Testis (tissue), 3 donors: ENCODE results near the gene RASSF8. TPM values are rescaled to one million over a fixed set of nuclear protein-coding genes. Genes with fewer than 3 reads are reported as not detected.

ENCODE experiments used
- DNase-seq: peaks from one replicate; pipeline ENCODE4 v3.0.0-alpha.2; 2019
- H3K27ac ChIP-seq, 2 donors: fragments of 200-600 bp; sonication (generic); one replicate each; pipeline ENCODE4 v1.5.1; 2019
- H3K27me3 ChIP-seq: fragments of 200-600 bp; sonication (generic); one replicate; pipeline ENCODE4 v1.5.1; 2019
- H3K36me3 ChIP-seq: fragments of 200-600 bp; sonication (generic); one replicate; pipeline ENCODE4 v1.5.1; 2017; ENCODE audit warnings: low read depth; ENCODE audit errors: missing control alignments
- H3K4me1 ChIP-seq: fragments of 200-600 bp; sonication (generic); one replicate; pipeline ENCODE4 v1.5.1; 2019
- H3K4me3 ChIP-seq, 2 donors: fragments of 200-600 bp; sonication (generic); one replicate each; pipeline ENCODE4 v1.5.1; 2017 to 2019
- H3K9me3 ChIP-seq: fragments of 200-600 bp; sonication (generic); one replicate; pipeline ENCODE4 v1.5.1; 2017
- CTCF ChIP-seq, 3 experiments: fragments of 450-650 bp in 2 of 3; fragments of 200-600 bp in 1 of 3; sonication (generic) in 1 of 3; IDR thresholded peaks; one replicate each; pipeline ENCODE4 v1.5.1; 2016 to 2019; ENCODE audit warnings: antibody characterized with exemption in 3 of 3, mild to moderate bottlenecking in 2 of 3, moderate library complexity in 1 of 3
- POLR2A ChIP-seq: fragments of 450-650 bp; IDR thresholded peaks from one replicate; pipeline ENCODE4 v1.6.1; 2017; ENCODE audit warnings: antibody characterized with exemption, mild to moderate bottlenecking, moderate library complexity
- whole genome bisulfite sequencing, 2 donors: methylation state at CpG; one replicate each; pipeline ENCODE4 v1.1.5; 2018; 5-methylcytosine and 5-hydroxymethylcytosine counted together
- intact Hi-C: fragments of 100-400 bp; cut with DNase I; formaldehyde crosslinking; loops from one replicate; pipeline ENCODE4 v1.15.1; 2023; ENCODE audit warnings: low total_unique reads
- polyA plus RNA-seq: library from polyadenylated mRNA; stranded (reverse); fragments of 350-450 nt; fragmentation: Illumina TruSeq; extraction: RNeasy Lipid Tissue Mini Kit (QIAGEN cat#74804); gene quantifications from one replicate; pipeline ENCODE4 v1.2.3, GENCODE V29; 2014; ENCODE audit warnings: low read depth, low replicate concordance; ENCODE audit not compliant: insufficient read depth
- total RNA-seq, 2 donors: library from RNA; depleted of rRNA; stranded (reverse); fragments of >200 nt; gene quantifications; one replicate each; pipeline ENCODE4 v1.2.3, GENCODE V29; 2016

Gene RASSF8
- total and polyA plus RNA-seq, 3 donors from 2014 or later, result 71.7 to 93.5 (median 90.0) TPM

GRCh38 chr12:25979563-25979962 lies 21.1 kb downstream of the RASSF8 start:
- peaks cover 9% of the 10 kb centered on the region for H3K4me1 ChIP-seq
- intact Hi-C loops, result no loop called here
- 94 to 97% methylated on average over 2 of the region's 2 CpGs for WGBS, 2 donors

GRCh38 chr12:25980035-25980434 lies 21.6 kb downstream of the RASSF8 start:
- intact Hi-C loops, result no loop called here
- Histone ChIP-seq H3K4me3 (no peak overlapping the region), H3K27ac (no peak overlapping the region), H3K36me3 (no peaks in the 10 kb centered on the region), H3K4me1 (peaks cover 9% of the 10 kb centered on the region), H3K9me3 (no peaks in the 10 kb centered on the region), H3K27me3 (no peaks in the 10 kb centered on the region)
- 93 to 94% methylated on average over 4 of the region's 4 CpGs for WGBS, 2 donors
- TF ChIP-seq CTCF (IDR thresholded peaks at IDR 0.05), result no peak
- TF ChIP-seq POLR2A, result no peak
- DNase-seq, result no peak

More at GRCh38 chr12:25979563-25979962, 21.1 kb downstream of the RASSF8 start:
- Histone ChIP-seq H3K9me3 (no peaks in the 10 kb centered on the region), H3K36me3 (no peaks in the 10 kb centered on the region), H3K4me3 (no peak overlapping the region), H3K27ac (no peak overlapping the region), H3K27me3 (no peaks in the 10 kb centered on the region)
- DNase-seq, result no peak
- no peak for TF ChIP-seq CTCF (IDR thresholded peaks at IDR 0.05)
- no peak for TF ChIP-seq POLR2A

- TF ChIP-seq CTCF (IDR thresholded peaks at IDR 0.05) (no peak), POLR2A (no peak)
- Histone ChIP-seq H3K9me3 (no peaks in the 10 kb centered on the region), H3K36me3 (no peaks in the 10 kb centered on the region), H3K27me3 (no peaks in the 10 kb centered on the region), H3K4me1 (no peaks in the 10 kb centered on the region), H3K27ac (no peak overlapping the region), H3K4me3 (no peak overlapping the region)
- DNase-seq, result no peak
- intact Hi-C loops, result no loop called here
- WGBS, 2 donors, result 74 to 78% methylated on average over 3 of the region's 3 CpGs
Observed at GRCh38 chr12:25981597-25981996, 23.1 kb downstream of the RASSF8 start.

GRCh38 chr12:25982416-25982815 lies 23.9 kb downstream of the RASSF8 start:
- DNase-seq, result no peak
- H3K27me3 ChIP-seq, result no peaks in the 10 kb centered on the region
- no peak for TF ChIP-seq POLR2A
- no peak for TF ChIP-seq CTCF (IDR thresholded peaks at IDR 0.05)
- intact Hi-C loops, result no loop called here
- H3K27ac ChIP-seq, result no peak overlapping the region
- WGBS, 2 donors, result 0% methylated on average over 1 of the region's 1 CpG
- H3K36me3 ChIP-seq, result no peaks in the 10 kb centered on the region
- no peak overlapping the region for H3K4me3 ChIP-seq
- no peaks in the 10 kb centered on the region for H3K9me3 ChIP-seq
- H3K4me1 ChIP-seq, result no peaks in the 10 kb centered on the region

DNA sequence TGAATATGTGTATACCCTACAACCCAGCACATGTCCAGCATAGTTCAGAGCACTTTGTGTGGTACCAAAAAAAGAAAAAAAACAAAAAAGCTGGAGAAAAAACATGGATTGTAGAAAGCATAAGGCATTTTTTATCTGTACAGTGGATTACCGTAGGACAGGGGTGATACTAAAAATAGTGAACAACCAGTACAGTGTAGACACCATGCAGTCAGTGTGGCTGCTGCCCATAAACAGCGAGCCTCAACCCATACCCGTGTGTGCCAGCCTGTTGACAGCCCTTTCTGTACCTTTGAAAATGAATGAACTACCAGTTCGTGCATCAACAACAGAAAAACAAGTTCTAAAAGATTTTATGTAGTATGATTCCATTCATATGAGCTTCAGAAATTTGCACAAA lies 25.1 kb downstream of the RASSF8 start:
- Histone ChIP-seq H3K27ac (no peak overlapping the region), H3K4me1 (no peaks in the 10 kb centered on the region), H3K27me3 (no peaks in the 10 kb centered on the region), H3K9me3 (no peaks in the 10 kb centered on the region), H3K36me3 (no peaks in the 10 kb centered on the region), H3K4me3 (no peak overlapping the region)
- DNase-seq, result no peak
- 94 to 95% methylated on average over 4 of the region's 4 CpGs for WGBS, 2 donors
- intact Hi-C loops, result no loop called here
- TF ChIP-seq CTCF (IDR thresholded peaks at IDR 0.05), result no peak
